GM18873 (cell line): ENCODE data around the gene ABCA6.
"Not testable (repeated sequence)": the region's sequence is repeated elsewhere in the genome, so short reads cannot be mapped to it uniquely, and the experiment has no call there.

ENCODE experiments used
- ATAC-seq: cut with Tn5 transposase; IDR thresholded peaks from one replicate; pipeline ENCODE4 v1.9.1; 2021; ENCODE audit warnings: mild to moderate bottlenecking, moderate library complexity, moderate number of reproducible peaks; ENCODE audit not compliant: unreplicated experiment, low FRiP score

ABCA6 gene

DNA sequence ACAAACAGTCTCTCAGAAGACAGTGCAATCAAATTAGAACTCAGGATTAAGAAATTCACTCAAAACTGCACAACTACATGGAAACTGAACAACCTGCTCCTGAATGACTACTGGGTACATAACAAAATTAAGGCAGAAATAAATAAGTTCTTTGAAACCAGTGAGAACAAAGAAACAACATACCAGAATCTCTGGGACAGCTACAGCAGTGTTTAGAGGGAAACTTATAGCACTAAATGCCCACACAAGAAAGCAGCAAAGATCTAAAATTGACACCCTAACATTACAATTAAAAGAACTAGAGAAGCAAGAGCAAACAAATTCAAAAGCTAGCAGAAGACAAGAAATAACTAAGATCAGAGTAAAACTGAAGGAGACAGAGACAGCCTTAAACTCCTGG is 68.3 kb downstream of the ABCA6 start:
- ATAC-seq = not testable (repeated sequence)

- ATAC-seq = not testable (repeated sequence)
These were observed 68.9 kb downstream of the ABCA6 start for GRCh38 chr17:69072803-69073256.

- not testable (repeated sequence) for ATAC-seq
These were observed 70.5 kb downstream of the ABCA6 start for GRCh38 chr17:69071233-69071586.

DNA sequence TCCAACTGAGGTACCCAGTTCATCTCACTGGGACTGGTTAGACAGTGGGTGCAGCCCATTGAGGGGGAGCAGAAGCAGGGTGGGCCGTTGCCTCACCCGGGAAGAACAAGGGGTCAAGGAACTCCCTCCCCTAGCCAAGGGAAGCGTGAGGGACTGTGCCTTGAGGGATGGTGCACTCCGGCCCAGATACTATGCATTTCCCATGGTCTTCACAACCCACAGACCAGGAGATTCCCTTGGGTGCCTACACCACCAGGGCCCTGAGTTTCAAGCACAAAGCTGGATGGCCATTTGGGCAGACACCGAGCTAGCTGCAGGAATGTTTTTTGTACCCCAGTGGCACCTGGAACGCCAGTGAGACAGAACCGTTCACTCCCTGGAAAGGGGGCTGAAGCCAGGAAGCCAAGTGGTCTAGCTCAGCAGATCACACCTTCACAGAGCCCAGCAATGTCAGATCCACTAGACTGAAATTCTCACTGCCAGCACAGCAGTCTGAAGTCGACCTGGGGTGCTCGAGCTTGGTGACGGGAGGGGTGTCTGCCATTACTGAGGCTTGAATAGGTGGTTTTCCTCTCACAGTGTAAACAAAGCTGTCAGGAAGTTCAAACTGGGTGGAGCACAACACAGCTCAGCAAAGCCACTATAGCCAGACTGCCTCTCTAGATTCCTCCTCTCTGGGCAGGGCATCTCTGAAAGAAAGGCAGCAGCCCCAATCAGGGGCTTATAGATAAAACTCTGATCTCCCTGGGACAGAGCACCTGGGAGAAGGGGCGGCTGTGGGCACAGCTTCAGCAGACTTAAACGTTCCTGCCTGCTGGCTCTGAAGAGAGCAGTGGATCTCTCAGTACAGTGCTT is 71.1 kb downstream of the ABCA6 start:
- not testable (repeated sequence) for ATAC-seq

GRCh38 chr17:69069226-69069750 is 72.4 kb downstream of the ABCA6 start:
- ATAC-seq = no peak

- ATAC-seq = no peak
These were observed 74.2 kb downstream of the ABCA6 start for GRCh38 chr17:69067274-69068047.

DNA sequence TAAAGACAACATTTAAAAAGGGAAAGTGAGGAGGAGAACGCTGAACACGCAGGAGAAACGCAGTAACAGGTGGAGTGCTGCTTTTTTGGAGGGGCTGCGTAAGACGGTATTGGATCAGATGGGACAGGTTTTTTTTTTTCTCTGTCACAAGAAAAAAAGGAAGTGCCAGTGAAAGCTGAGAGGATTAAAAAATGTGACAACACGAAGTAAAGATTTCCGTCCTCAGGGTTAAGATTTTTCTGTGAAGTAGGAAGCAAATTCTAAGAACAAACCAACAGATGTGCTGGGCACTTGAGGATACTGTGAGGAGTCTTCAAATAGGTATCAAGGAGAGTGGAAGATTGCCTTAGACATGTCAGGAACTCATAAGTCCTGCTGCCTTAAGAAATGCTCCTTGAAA is 75.2 kb downstream of the ABCA6 start:
- no peak for ATAC-seq

GRCh38 chr17:69065113-69065512 is 76.6 kb downstream of the ABCA6 start:
- no peak for ATAC-seq

DNA sequence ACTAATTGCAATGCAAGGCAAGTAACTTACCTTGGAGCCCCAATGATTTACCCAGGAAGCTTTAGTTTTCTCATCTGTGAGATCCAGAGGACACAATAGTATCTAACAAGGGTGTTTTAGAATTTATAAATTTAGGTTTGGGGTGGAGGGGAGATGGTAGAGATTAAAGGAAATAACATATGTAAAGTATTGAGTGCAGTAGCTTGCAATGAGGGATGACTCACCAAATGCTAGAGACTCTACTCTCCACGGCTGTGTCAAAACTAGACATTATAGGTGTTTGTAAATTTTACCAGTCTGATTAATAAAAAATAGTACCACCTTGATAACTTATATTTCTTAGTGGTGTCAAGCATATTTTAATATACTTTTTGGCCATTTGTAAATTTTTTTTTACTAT is 77.2 kb downstream of the ABCA6 start:
- ATAC-seq = no peak

DNA sequence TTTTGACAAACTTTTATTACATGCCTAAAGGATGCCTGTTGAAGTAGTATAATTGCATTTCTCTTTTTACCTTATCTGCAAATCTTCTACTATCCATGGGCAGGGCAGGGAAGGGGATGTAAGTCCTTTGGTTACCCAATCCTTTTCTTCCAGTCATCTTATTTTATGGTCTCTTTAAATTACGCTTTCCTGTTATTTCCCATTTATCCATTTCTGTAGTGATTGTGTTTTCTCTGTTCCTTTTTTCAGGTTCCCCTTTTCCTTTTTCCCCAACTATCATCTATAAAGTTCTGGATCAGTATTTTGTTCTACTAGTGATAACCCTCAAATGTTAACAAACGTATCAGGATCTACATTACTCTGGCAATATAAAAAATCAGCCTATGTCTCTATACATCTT is 77.7 kb downstream of the ABCA6 start:
- ATAC-seq = no peak

DNA sequence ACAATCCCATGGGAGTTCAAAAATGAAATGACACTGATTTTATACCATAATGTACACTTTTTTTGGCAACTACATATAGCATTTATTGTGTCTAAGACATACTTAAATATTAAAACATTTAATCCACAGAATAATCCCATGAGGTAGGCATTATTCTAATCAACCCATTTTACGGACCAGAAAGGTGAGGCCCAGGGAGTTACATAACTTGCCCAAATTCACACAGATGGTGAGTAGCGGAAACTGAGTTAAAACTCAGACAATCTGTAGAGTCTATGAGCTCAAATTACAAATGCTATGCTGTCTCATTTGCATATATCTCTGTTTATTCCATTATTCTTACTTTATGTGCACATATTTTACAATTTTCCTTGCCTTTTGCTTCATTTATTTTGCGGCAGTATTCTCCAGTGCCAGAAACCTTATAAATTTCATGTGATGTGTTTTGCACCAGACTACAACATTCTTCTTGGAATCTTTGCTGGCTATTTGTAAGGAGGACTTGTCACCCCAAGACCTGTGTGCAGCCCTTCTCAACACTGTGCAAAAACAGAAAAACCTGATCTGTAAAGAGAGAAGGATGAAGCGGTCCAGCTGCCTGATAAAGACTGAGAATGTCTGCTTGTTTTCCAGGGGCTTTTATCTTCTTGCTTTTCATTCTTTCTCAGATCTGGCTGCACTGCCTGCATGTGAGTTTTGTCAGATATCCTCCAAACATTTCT is 78.7 kb downstream of the ABCA6 start:
- ATAC-seq = no peak

DNA sequence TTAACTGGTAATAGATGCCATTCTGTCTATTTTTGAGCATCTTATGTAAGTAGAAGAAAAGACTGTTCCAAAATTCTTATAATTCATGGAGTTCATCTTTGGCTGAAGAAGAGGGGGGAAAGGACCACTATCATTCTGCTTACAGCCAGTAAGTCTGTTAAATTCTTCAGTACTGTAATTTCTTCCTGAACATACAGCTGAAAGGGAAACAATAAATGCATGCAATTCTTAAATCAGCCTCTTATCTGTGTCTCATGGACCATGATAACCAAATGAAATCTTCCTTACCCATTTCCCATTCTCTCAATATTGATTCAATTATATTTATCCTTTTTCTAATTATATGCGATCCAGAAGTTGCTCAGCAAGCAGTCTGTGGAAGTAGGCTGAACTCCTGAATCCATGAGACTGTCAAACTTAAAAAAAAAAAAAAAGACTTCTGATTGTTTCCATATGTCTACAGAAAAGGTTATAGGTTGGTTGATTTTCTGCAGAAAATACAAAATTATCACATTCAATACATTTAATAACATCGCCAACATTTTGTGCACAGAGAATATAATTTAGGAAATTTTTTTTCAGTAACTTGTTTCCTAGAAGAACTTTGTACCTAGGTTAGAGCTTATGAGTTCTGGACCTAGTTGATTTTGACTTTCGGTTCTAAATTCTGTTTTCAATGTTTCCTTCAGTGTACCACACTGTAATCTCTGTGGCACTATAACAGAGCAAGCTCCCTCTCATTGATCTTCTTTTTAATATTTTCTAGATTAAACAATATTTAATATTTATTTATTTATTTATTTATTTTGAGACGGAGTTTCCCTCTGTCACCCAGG is 79.8 kb downstream of the ABCA6 start:
- no peak for ATAC-seq

DNA sequence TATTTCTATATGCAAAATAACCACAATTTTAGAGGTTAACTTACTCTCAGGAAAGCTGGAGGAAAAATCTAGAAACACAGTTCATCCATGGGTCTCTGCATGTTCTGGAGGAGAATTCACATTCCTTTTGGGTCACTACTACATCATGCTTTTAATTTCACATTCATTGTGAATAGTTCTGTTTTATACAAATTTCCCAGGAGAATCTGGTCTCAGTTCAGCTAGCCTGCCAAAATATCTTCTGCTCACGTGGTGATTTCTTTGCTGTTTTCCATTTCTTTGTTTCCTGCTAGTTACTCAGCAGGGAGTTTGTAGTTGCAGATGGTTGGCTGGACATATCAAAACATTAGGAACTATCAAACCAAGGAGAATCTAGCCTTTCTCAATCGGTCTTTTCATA is 80.9 kb downstream of the ABCA6 start, which contains the start of gene ABCA9:
TSS of gene ABCA9 (minus strand) at position 106 of the 400 bp plus-strand sequence. CDS start 9,801 bp downstream, outside the sequence.
- no peak for ATAC-seq

- no peak for ATAC-seq
These were observed 82.1 kb downstream of the ABCA6 start for GRCh38 chr17:69059458-69060175.

DNA sequence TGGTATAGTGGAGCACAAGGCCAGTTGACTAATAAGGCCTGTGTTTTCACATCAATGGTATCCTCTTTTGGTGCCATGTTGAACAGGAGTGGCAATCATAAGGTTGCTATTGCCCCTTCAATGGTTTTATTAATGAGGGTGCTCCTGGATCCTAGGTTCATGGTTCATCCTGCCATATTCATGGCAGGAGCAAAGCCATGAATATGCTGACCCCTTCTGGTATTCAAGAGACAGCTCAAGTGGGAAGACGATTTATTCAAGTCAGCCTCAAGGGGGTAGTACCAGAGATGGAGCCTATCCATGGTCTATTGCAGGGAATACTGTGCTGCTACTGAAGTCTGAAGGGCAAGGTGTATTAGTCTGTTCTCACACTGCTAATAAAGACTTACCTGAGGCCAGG is 83.5 kb downstream of the ABCA6 start:
- ATAC-seq = no peak

DNA sequence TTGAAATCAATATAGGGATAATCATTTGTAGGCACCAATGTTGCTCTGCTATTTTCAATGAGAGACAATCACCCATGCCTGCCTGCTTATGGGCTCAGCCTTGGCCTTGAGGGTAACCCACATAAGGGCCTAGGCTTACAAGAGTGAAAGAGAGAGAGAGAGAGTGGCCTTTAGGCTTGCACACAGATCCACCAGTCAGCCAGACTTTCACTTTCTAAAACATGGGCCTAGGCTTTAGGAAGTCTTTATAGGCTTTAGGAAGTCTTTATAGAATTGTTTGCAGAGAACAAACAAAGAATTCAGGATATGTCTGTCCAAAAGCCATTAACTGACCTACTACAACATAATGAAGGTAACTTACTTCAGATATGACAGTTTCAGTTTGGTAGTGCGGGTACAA is 84.4 kb downstream of the ABCA6 start:
- no peak for ATAC-seq

GRCh38 chr17:69056179-69056823 is 85.4 kb downstream of the ABCA6 start:
- no peak for ATAC-seq

DNA sequence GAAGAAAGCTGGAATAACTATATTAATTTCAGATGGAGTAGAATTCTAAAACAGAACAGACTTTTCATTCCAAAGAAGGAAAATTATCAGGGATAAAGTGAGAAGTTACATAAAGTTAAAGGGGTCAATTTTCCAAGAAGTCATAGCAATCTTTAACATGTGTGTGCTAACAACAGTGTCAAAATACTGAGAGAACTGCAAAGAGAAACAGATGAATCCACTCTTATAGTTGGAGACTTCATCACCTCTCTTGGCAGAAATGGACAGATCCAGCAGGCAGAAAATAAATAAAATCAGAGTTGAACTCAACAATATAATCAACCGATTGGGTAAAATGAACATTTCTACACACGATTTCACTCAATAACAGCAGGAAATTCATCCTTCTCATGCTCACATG is 86.4 kb downstream of the ABCA6 start:
- no peak for ATAC-seq
